ENCODE data around the gene SGMS1. TPM values are rescaled to one million over a fixed set of nuclear protein-coding genes. Genes with fewer than 3 reads are reported as not detected.

Gene SGMS1
- total and polyA plus RNA-seq, 2 donors (not counting 3 experiments of a cell fraction or from before 2014, with no cell fraction given), result 9.7 to 23.7 TPM

DNA sequence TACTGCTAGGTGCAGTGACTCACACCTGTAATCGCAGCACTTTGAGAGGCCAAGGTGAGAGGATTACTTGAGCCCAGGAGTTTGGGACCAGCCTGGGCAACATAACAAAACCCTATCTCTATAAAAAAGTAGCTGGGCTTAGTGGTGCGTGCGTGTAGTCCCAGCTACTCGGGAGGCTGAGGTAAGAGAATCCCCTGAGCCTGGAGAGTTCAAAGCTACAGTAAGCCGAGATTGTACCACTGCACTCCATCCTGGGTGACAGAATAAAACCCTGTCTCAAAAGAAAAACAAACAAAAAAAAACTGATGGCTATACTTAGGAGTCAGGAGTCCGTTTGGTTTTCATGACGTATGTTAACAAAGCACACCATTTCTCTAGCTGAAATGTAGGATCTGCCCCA, 2.9 kb downstream of the SGMS1 start:
- dilution Hi-C loops (cut with MboI; ENCODE audit: extremely low pct_ligation_motif_present, low sequenced_read_pairs) (no loop called here), intact Hi-C loops (cut with micrococcal nuclease) (loop anchor here (5.0 kb wide), 1 partner anchor 1956 kb away; no protein-coding TSS in a partner anchor)
- no TSS peak for BruUV-seq (replicated peaks)
- no peak overlapping the region for H3K27ac ChIP-seq (ENCODE audit: insufficient read depth, low read depth, low read length)
- no peaks in the 10 kb centered on the region for H3K79me2 ChIP-seq (ENCODE audit: control insufficient read depth, insufficient read depth, low read length)
- TF ChIP-seq, protein P1, sequence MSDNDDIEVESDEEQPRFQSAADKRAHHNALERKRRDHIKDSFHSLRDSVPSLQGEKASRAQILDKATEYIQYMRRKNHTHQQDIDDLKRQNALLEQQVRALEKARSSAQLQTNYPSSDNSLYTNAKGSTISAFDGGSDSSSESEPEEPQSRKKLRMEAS (IDR thresholded peaks at IDR 0.05; ENCODE audit: insufficient read depth, insufficient read length), result no peak
- TF ChIP-seq, protein P2, sequence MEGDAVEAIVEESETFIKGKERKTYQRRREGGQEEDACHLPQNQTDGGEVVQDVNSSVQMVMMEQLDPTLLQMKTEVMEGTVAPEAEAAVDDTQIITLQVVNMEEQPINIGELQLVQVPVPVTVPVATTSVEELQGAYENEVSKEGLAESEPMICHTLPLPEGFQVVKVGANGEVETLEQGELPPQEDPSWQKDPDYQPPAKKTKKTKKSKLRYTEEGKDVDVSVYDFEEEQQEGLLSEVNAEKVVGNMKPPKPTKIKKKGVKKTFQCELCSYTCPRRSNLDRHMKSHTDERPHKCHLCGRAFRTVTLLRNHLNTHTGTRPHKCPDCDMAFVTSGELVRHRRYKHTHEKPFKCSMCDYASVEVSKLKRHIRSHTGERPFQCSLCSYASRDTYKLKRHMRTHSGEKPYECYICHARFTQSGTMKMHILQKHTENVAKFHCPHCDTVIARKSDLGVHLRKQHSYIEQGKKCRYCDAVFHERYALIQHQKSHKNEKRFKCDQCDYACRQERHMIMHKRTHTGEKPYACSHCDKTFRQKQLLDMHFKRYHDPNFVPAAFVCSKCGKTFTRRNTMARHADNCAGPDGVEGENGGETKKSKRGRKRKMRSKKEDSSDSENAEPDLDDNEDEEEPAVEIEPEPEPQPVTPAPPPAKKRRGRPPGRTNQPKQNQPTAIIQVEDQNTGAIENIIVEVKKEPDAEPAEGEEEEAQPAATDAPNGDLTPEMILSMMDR (IDR thresholded peaks at IDR 0.05; ENCODE audit: extremely low read depth in 1 of 2, insufficient read depth in 1 of 2, low read depth in 1 of 2, low read length in 2 of 2), result no peak
- TF ChIP-seq EZH2 (IDR thresholded peaks at IDR 0.05; ENCODE audit: borderline replicate concordance, low read depth, low read length, severe bottlenecking), result no peak
- no peak for TF ChIP-seq GATA2 (IDR thresholded peaks at IDR 0.05; ENCODE audit: insufficient read depth, insufficient read length, low read depth, low read length)
- no peak for TF ChIP-seq POLR2AphosphoS5 (IDR thresholded peaks at IDR 0.05; ENCODE audit: insufficient read depth, low read depth, low read length)
- no peak for TF ChIP-seq POLR2A (IDR thresholded peaks at IDR 0.05; ENCODE audit: low read depth, low read length)
- no peak for TF ChIP-seq JUN (IDR thresholded peaks at IDR 0.05; ENCODE audit: borderline replicate concordance, insufficient read depth, insufficient read length, low read depth)
- TF ChIP-seq MYC (IDR thresholded peaks at IDR 0.05; ENCODE audit: low read depth, low read length), result no peak
- TF ChIP-seq FOS (IDR thresholded peaks at IDR 0.05; ENCODE audit: borderline replicate concordance, insufficient read depth, low read length), result no peak
- H3K9ac ChIP-seq (replicated peaks; ENCODE audit: extremely low read depth, insufficient read depth, low read length), result no peak overlapping the region
- POLR2A ChIA-PET, result interaction anchor here (0.6 kb wide), 2 partner anchors 42 to 363 kb away, joined by 3 read pairs; no protein-coding TSS in a partner anchor
- no peak overlapping the region for H3K4me2 ChIP-seq (ENCODE audit: insufficient read depth, low read length)
- DNase-seq (ENCODE audit: low read depth, low spot score), result no peak
- CTCF ChIA-PET, result interaction anchor here (0.9 to 7.3 kb wide), 7 partner anchors 14 to 345 kb away, joined by 3 to 106 read pairs (median 7); no protein-coding TSS in a partner anchor
- H3K9me3 ChIP-seq (replicated peaks; ENCODE audit: control insufficient read depth, insufficient read depth, low read length), result no peaks in the 10 kb centered on the region
- H3K27me3 ChIP-seq (ENCODE audit: control insufficient read depth in 2 of 2, insufficient read depth in 2 of 2, low read length in 2 of 2), result no peaks in the 10 kb centered on the region
- H2AFZ ChIP-seq (ENCODE audit: low read depth, low read length), result no peak overlapping the region
- no peaks in the 10 kb centered on the region for H4K20me1 ChIP-seq (replicated peaks; ENCODE audit: control insufficient read depth, extremely low read depth, insufficient read depth, low read length)
- H3K9me1 ChIP-seq (replicated peaks; ENCODE audit: control insufficient read depth, extremely low read depth, insufficient read depth, low read length), result no peaks in the 10 kb centered on the region
- no peak for FAIRE-seq
- peaks cover 19% of the 10 kb centered on the region for H3K4me1 ChIP-seq (ENCODE audit: control insufficient read depth, extremely low read depth, insufficient read depth, low read length)
- H3K4me3 ChIP-seq (replicated peaks in 1 of 3; ENCODE audit: insufficient read depth in 1 of 3, low read depth in 1 of 3, low read length in 3 of 3), result no peak overlapping the region
- H3K36me3 ChIP-seq (ENCODE audit: control insufficient read depth in 2 of 2, extremely low read depth in 1 of 2, insufficient read depth in 2 of 2, low read length in 2 of 2), result no peaks in the 10 kb centered on the region

Data from endothelial cell of umbilical vein (primary cell).